K562 (cell line): ENCODE measurements around the gene FRMD1. TPM values are rescaled to one million over a fixed set of nuclear protein-coding genes. Genes with fewer than 3 reads are reported as not detected.

Experiments used
- IRF2 ChIP-seq: sonication (generic); formaldehyde crosslinking; IDR thresholded peaks from 2 replicates; pipeline ENCODE4 v1.8.1; 2022; ENCODE audit warnings: mild to moderate bottlenecking, missing genetic modification reagents
- KHSRP ChIP-seq: fragments of 450-650 bp; IDR thresholded peaks from 2 replicates; pipeline ENCODE4 v1.6.1; 2017
- LARP7 ChIP-seq: fragments of 450-650 bp; IDR thresholded peaks from 2 replicates; pipeline ENCODE4 v1.6.1; 2016
- NONO ChIP-seq, 2 experiments: fragments of 200-400 bp in 1 of 2; fragments of 450-650 bp in 1 of 2; formaldehyde crosslinking in 1 of 2; IDR thresholded peaks; 2 replicates each; pipeline ENCODE4 v1.6.1; 2017; ENCODE audit warnings: low read depth in 2 of 2, mild to moderate bottlenecking in 2 of 2, moderate library complexity in 2 of 2, low read length in 1 of 2
- NR1H2 ChIP-seq: sonication (generic); formaldehyde crosslinking; IDR thresholded peaks from 2 replicates; pipeline ENCODE4 v1.4.0; 2020; ENCODE audit warnings: mild to moderate bottlenecking, missing genetic modification reagents
- PHB2 ChIP-seq: fragments of 450-650 bp; IDR thresholded peaks from 2 replicates; pipeline ENCODE4 v1.6.1; 2017; ENCODE audit warnings: low read depth
- SRSF1 ChIP-seq: fragments of 200-400 bp; formaldehyde crosslinking; IDR thresholded peaks from 2 replicates; pipeline ENCODE4 v1.6.1; 2017; ENCODE audit warnings: mild to moderate bottlenecking, low read depth, low read length, moderate library complexity
- TEAD1 ChIP-seq, 2 experiments: fragments of 450-650 bp in 1 of 2; sonication (generic) in 1 of 2; formaldehyde crosslinking; IDR thresholded peaks; 2 replicates each; pipeline versions ENCODE4 v1.4.0 to v1.8.0; 2020 to 2022; ENCODE audit warnings: mild to moderate bottlenecking in 2 of 2, missing genetic modification reagents in 1 of 2
- ZNF134 ChIP-seq: fragments of 250-450 bp; sonication (Bioruptor Pico); conservative IDR thresholded peaks from 2 replicates; pipeline ENCODE4 v1.4.0; 2020
- ZNF507 ChIP-seq: conservative IDR thresholded peaks from 2 replicates; pipeline ENCODE4 v1.6.1; 2017; ENCODE audit warnings: missing genetic modification characterization, missing compliant biosample characterization
- polyA plus RNA-seq, 8 experiments: library from polyadenylated mRNA; depleted of rRNA in 4 of 8; stranded (reverse) in 5 of 8; unstranded in 3 of 8; fragments of >200 nt; fragmentation: Nextera tagmentation in 2 of 8; fragmentation: Illumina TruSeq in 1 of 8; extraction: Ambion mirVana in 2 of 8; extraction: Trizol in 1 of 8; gene quantifications; 2 replicates each; pipeline versions ENCODE4 v1.2.1 to v1.2.3, GENCODE V29; 2011 to 2014; ENCODE audit warnings: inconsistent platforms in 1 of 8, missing spikeins in 1 of 8
- total RNA-seq, 7 experiments: library from RNA; depleted of rRNA in 6 of 7; stranded (reverse); fragments of >200 nt in 6 of 7; fragmentation: Illumina TruSeq in 2 of 7; extraction: Trizol in 2 of 7; gene quantifications; 2 replicates each; pipeline versions ENCODE4 v1.2.1 to v1.2.3, GENCODE V29; 2011 to 2021; ENCODE audit warnings: low replicate concordance in 1 of 7
- TF ChIP-seq, protein P1 (sequence below): fragments of 250-450 bp; sonication (Bioruptor Pico); IDR thresholded peaks from 2 replicates; pipeline ENCODE4 v1.4.0; 2020; ENCODE audit warnings: mild to moderate bottlenecking, moderate library complexity, borderline replicate concordance
- TF ChIP-seq, protein P2 (sequence below): fragments of 250-450 bp; sonication (Bioruptor Pico); IDR thresholded peaks from 2 replicates; pipeline ENCODE4 v1.5.0; 2022; ENCODE audit warnings: mild to moderate bottlenecking
- TF ChIP-seq, protein P3 (sequence below): fragments of 450-650 bp; formaldehyde crosslinking; IDR thresholded peaks from 2 replicates; pipeline ENCODE4 v1.4.0; 2020; ENCODE audit warnings: mild to moderate bottlenecking, moderate library complexity
- TF ChIP-seq, protein P4 (sequence below): fragments of 450-650 bp; IDR thresholded peaks from 2 replicates; pipeline ENCODE4 v1.6.1; 2016; ENCODE audit warnings: low read depth, mild to moderate bottlenecking, moderate library complexity
- TF ChIP-seq, protein P5 (sequence below): sonication (generic); formaldehyde crosslinking; IDR thresholded peaks from 2 replicates; pipeline ENCODE4 v1.8.0; 2022; ENCODE audit warnings: missing genetic modification reagents, mild to moderate bottlenecking, borderline replicate concordance
- TF ChIP-seq, protein P6 (sequence below): fragments of 450-650 bp; IDR thresholded peaks from 2 replicates; pipeline ENCODE4 v1.6.1; 2014; ENCODE audit warnings: low read depth, mild to moderate bottlenecking, moderate library complexity, borderline replicate concordance

The FRMD1 gene
- total and polyA plus RNA-seq, 9 of the 15 experiments (the other 6 are each of a cell fraction or from before 2014, with no cell fraction given): 0.01 to 0.04 (median 0.01) TPM; not detected in 6

DNA sequence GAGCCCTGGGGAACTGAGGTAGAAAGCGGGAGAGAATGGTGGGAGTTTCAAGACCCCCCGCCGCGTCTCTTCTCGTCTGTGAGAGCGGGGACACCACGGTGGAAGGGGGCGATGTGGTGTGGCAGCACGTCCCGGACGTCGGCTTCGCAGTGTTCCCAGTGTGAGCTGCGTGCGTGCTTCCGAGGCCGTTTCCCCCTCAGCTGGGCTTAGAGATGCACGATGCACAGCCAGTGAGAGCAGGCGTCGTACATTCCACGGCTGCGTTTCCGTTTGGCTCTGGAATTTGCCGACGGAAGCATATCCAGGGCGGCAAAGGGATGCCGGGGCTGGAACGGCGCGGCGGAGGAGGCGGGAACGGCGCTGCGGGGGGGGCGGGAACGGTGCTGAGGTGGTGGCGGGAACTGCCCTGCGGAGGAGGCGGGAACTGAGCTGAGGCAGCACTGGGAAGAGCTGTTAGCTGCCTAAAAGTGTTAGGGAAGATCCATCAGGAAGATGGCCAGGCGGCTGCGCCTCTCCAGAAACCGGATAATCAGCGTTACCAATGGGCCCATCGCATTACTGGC, 43.8 kb downstream of the FRMD1 start (continued):
- TF ChIP-seq, protein P1, sequence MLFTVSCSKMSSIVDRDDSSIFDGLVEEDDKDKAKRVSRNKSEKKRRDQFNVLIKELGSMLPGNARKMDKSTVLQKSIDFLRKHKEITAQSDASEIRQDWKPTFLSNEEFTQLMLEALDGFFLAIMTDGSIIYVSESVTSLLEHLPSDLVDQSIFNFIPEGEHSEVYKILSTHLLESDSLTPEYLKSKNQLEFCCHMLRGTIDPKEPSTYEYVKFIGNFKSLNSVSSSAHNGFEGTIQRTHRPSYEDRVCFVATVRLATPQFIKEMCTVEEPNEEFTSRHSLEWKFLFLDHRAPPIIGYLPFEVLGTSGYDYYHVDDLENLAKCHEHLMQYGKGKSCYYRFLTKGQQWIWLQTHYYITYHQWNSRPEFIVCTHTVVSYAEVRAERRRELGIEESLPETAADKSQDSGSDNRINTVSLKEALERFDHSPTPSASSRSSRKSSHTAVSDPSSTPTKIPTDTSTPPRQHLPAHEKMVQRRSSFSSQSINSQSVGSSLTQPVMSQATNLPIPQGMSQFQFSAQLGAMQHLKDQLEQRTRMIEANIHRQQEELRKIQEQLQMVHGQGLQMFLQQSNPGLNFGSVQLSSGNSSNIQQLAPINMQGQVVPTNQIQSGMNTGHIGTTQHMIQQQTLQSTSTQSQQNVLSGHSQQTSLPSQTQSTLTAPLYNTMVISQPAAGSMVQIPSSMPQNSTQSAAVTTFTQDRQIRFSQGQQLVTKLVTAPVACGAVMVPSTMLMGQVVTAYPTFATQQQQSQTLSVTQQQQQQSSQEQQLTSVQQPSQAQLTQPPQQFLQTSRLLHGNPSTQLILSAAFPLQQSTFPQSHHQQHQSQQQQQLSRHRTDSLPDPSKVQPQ (CRISPR knock-in tag): no peak
- TF ChIP-seq ZNF507 (tag): no peak
- no peak for TF ChIP-seq SRSF1
- TF ChIP-seq LARP7: no peak
- no peak for TF ChIP-seq IRF2 (CRISPR knock-in tag)
- TF ChIP-seq, protein P2, sequence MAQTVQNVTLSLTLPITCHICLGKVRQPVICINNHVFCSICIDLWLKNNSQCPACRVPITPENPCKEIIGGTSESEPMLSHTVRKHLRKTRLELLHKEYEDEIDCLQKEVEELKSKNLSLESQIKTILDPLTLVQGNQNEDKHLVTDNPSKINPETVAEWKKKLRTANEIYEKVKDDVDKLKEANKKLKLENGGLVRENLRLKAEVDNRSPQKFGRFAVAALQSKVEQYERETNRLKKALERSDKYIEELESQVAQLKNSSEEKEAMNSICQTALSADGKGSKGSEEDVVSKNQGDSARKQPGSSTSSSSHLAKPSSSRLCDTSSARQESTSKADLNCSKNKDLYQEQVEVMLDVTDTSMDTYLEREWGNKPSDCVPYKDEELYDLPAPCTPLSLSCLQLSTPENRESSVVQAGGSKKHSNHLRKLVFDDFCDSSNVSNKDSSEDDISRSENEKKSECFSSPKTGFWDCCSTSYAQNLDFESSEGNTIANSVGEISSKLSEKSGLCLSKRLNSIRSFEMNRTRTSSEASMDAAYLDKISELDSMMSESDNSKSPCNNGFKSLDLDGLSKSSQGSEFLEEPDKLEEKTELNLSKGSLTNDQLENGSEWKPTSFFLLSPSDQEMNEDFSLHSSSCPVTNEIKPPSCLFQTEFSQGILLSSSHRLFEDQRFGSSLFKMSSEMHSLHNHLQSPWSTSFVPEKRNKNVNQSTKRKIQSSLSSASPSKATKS (CRISPR knock-in tag): no peak
- TF ChIP-seq TEAD1 (CRISPR knock-in tag; IDR thresholded peaks at IDR 0.05): peak in 1 of 2 experiments; percentile 73; a peak in 1 of 4 replicates
- TF ChIP-seq NR1H2 (CRISPR knock-in tag): no peak
- TF ChIP-seq, protein P3, sequence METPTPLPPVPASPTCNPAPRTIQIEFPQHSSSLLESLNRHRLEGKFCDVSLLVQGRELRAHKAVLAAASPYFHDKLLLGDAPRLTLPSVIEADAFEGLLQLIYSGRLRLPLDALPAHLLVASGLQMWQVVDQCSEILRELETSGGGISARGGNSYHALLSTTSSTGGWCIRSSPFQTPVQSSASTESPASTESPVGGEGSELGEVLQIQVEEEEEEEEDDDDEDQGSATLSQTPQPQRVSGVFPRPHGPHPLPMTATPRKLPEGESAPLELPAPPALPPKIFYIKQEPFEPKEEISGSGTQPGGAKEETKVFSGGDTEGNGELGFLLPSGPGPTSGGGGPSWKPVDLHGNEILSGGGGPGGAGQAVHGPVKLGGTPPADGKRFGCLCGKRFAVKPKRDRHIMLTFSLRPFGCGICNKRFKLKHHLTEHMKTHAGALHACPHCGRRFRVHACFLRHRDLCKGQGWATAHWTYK (CRISPR knock-in tag): no peak
- no peak for TF ChIP-seq PHB2
- TF ChIP-seq ZNF134 (CRISPR knock-in tag): no peak
- TF ChIP-seq NONO (IDR thresholded peaks at IDR 0.05; ENCODE audit: low read depth in 2 of 2, low read length in 1 of 2): no peak
- TF ChIP-seq, protein P4, sequence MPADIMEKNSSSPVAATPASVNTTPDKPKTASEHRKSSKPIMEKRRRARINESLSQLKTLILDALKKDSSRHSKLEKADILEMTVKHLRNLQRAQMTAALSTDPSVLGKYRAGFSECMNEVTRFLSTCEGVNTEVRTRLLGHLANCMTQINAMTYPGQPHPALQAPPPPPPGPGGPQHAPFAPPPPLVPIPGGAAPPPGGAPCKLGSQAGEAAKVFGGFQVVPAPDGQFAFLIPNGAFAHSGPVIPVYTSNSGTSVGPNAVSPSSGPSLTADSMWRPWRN: no peak
- TF ChIP-seq, protein P5, sequence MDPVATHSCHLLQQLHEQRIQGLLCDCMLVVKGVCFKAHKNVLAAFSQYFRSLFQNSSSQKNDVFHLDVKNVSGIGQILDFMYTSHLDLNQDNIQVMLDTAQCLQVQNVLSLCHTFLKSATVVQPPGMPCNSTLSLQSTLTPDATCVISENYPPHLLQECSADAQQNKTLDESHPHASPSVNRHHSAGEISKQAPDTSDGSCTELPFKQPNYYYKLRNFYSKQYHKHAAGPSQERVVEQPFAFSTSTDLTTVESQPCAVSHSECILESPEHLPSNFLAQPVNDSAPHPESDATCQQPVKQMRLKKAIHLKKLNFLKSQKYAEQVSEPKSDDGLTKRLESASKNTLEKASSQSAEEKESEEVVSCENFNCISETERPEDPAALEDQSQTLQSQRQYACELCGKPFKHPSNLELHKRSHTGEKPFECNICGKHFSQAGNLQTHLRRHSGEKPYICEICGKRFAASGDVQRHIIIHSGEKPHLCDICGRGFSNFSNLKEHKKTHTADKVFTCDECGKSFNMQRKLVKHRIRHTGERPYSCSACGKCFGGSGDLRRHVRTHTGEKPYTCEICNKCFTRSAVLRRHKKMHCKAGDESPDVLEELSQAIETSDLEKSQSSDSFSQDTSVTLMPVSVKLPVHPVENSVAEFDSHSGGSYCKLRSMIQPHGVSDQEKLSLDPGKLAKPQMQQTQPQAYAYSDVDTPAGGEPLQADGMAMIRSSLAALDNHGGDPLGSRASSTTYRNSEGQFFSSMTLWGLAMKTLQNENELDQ (CRISPR knock-in tag): no peak
- no peak for TF ChIP-seq KHSRP
- TF ChIP-seq, protein P6, sequence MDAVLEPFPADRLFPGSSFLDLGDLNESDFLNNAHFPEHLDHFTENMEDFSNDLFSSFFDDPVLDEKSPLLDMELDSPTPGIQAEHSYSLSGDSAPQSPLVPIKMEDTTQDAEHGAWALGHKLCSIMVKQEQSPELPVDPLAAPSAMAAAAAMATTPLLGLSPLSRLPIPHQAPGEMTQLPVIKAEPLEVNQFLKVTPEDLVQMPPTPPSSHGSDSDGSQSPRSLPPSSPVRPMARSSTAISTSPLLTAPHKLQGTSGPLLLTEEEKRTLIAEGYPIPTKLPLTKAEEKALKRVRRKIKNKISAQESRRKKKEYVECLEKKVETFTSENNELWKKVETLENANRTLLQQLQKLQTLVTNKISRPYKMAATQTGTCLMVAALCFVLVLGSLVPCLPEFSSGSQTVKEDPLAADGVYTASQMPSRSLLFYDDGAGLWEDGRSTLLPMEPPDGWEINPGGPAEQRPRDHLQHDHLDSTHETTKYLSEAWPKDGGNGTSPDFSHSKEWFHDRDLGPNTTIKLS: no peak
